ENCODE measurements around the gene GGNBP2.

Gene GGNBP2

DNA sequence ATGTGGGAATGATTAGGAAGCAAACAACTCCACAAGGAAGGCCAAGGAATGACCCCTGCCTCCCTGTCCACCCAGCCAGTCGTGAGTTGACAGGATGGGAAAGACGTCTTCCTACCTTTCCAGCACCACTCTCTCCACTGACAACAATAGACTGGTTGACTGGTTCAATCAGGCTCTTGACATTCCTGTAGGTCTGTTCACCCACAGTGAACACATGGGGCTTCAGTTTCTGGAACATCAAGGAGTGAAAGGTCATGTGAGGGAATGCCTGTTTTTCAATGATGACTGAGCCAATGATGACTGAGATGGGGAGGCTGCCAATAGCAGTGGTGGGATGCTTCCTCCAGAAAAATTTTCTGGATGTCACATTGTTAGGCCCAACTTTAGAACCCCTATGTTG is 19.6 kb upstream of the GGNBP2 start:
- Mint-ChIP-seq H3K4me1 (peaks cover 19% of the 10 kb centered on the region), H3K9me3 (no peaks in the 10 kb centered on the region), H3K27me3 (ENCODE audit: low read depth) (no peaks in the 10 kb centered on the region), H3K36me3 (ENCODE audit: low read depth) (peaks cover 49% of the 10 kb centered on the region), H3K27ac (no peak overlapping the region), H3K4me3 (no peak overlapping the region)
- TF ChIP-seq, protein P1, sequence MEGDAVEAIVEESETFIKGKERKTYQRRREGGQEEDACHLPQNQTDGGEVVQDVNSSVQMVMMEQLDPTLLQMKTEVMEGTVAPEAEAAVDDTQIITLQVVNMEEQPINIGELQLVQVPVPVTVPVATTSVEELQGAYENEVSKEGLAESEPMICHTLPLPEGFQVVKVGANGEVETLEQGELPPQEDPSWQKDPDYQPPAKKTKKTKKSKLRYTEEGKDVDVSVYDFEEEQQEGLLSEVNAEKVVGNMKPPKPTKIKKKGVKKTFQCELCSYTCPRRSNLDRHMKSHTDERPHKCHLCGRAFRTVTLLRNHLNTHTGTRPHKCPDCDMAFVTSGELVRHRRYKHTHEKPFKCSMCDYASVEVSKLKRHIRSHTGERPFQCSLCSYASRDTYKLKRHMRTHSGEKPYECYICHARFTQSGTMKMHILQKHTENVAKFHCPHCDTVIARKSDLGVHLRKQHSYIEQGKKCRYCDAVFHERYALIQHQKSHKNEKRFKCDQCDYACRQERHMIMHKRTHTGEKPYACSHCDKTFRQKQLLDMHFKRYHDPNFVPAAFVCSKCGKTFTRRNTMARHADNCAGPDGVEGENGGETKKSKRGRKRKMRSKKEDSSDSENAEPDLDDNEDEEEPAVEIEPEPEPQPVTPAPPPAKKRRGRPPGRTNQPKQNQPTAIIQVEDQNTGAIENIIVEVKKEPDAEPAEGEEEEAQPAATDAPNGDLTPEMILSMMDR (IDR thresholded peaks at IDR 0.05; ENCODE audit: unreplicated experiment in 3 of 3): no peak

DNA sequence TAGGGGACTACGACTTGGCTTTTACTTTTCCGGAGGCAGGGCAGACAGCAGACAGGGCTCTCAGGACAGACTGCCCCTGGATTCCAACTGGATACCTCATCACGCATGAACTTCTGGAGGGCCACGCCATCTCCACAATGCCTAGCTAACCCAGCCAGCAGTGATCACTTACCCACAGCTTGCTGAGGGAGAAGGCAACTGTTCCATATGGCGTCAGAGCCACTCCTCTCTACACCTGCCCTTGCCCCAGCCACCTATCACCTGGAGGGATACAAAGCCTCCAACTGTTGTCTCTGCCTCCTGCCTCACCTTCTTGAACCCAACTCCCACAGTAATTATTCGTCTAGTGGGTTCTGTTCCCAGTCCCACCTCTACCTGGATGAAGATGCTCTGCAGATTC is 18.8 kb upstream of the GGNBP2 start:
- TF ChIP-seq, protein P1 (IDR thresholded peaks at IDR 0.05; ENCODE audit: unreplicated experiment in 3 of 3): no peak
- H3K9me3 Mint-ChIP-seq: no peaks in the 10 kb centered on the region

DNA sequence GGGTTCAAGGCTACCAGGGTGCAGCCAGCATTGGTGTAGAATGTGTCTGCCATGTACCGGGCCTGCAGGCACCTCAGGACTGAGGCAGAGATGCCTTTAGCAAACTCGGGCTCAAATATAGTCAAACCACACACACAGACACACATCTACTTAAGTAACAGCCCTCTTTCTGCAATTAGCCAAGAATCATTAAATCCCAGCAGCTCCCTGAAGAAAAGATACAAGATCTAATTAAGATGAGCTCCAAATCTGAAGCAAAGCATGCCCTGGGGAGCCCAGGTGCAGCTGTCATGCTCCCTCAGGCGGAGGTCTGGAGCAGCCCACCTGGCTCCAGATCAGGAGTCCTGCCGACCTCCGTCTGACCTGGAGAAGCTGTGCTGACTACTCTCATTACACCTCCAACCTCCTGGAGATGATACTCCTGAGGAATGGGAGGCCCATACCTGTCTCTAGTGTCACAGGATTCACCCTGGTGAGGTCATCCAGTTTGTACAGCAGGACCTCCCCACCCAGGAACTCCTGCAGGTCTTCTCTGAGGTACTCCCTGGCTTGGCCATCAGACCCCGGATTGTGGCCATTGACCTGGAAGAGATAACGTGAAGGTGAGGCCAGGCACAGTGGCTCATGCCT is 17.0 kb upstream of the GGNBP2 start:
- peak overlapping the region in 1 of 3 experiments; percentile 70 for H3K27ac Mint-ChIP-seq
- no peak overlapping the region for H3K4me3 Mint-ChIP-seq
- peaks cover 42% of the 10 kb centered on the region for H3K36me3 Mint-ChIP-seq (ENCODE audit: low read depth)
- no peaks in the 10 kb centered on the region for H3K27me3 Mint-ChIP-seq (ENCODE audit: low read depth)
- no peaks in the 10 kb centered on the region for H3K9me3 Mint-ChIP-seq
- TF ChIP-seq, protein P1 (IDR thresholded peaks at IDR 0.05; ENCODE audit: unreplicated experiment in 3 of 3): no peak
- peaks cover 19% of the 10 kb centered on the region for H3K4me1 Mint-ChIP-seq

More for the DNA sequence above, 18.8 kb upstream of the GGNBP2 start:
- Mint-ChIP-seq H3K27me3 (ENCODE audit: low read depth) (no peaks in the 10 kb centered on the region), H3K36me3 (ENCODE audit: low read depth) (peaks cover 42% of the 10 kb centered on the region), H3K4me3 (no peak overlapping the region), H3K27ac (no peak overlapping the region), H3K4me1 (peaks cover 19% of the 10 kb centered on the region)

DNA sequence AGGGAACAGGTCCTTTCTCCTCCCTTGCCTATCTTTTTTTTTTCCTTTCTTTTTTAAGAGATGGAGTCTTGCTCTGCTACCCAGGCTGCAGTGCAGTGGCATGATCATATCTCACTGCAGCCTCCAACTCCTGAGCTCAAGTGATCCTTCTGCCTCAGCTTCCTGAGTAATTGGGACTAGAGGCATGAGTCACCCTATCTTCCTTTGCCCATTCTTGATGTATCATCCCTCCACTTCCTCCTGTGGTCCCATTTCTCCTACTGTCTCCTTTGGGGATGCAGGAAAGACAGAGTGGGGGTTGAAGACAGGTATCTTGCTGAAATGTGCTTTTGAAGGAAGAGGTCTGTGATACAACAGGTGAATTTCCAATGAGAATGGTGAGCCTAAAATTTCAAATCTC is 15.6 kb upstream of the GGNBP2 start:
- Mint-ChIP-seq H3K9me3 (no peaks in the 10 kb centered on the region), H3K27me3 (ENCODE audit: low read depth) (no peaks in the 10 kb centered on the region), H3K27ac (peak overlapping the region in 1 of 3 experiments; percentile 15), H3K4me1 (peaks cover 23% of the 10 kb centered on the region), H3K4me3 (peak overlapping the region in 1 of 3 experiments; percentile 2), H3K36me3 (ENCODE audit: low read depth) (peaks cover 43% of the 10 kb centered on the region)
- TF ChIP-seq, protein P1 (IDR thresholded peaks at IDR 0.05; ENCODE audit: unreplicated experiment in 3 of 3): no peak

DNA sequence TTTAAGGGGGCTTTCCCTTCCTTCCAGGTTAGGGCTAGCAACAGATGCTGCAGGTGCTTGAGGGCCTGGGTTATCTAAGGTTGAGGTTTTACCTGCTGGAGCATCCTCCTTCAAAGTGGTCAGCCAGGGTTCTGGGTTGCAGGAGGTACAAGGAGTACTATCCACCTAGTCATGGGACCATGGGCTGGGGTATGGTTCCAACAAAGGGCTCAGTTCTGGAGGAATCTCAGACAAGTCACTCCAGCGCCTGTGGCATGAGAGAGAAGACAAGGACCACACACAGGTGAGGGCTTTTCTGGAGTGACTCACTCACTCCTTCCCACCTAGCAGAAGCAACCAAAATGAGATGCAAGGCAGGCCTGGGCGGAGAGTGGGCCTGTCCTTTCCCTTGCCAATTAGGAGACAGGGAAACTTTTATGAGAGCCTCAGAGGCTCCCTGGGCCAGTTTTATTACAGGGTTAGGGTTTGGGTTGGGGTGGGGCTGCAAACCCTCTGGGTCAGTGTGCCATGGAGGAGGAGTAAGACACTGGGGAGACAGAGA is 12.2 kb upstream of the GGNBP2 start:
- Mint-ChIP-seq H3K4me1 (peaks cover 23% of the 10 kb centered on the region), H3K27me3 (ENCODE audit: low read depth) (no peaks in the 10 kb centered on the region), H3K36me3 (ENCODE audit: low read depth) (peaks cover 23% of the 10 kb centered on the region), H3K27ac (no peak overlapping the region), H3K4me3 (peak overlapping the region; percentile 56 to 99 (median 72)), H3K9me3 (no peaks in the 10 kb centered on the region)
- TF ChIP-seq, protein P1 (IDR thresholded peaks at IDR 0.05; ENCODE audit: unreplicated experiment in 3 of 3): no peak

Data from nephron (organoid).